ENCODE data around the gene JHY. TPM values are rescaled to one million over a fixed set of nuclear protein-coding genes. Genes with fewer than 3 reads are reported as not detected.

JHY gene
- total RNA-seq, 4 donors from 2014 or later: 9.6 to 14.9 (median 10.6) TPM

DNA sequence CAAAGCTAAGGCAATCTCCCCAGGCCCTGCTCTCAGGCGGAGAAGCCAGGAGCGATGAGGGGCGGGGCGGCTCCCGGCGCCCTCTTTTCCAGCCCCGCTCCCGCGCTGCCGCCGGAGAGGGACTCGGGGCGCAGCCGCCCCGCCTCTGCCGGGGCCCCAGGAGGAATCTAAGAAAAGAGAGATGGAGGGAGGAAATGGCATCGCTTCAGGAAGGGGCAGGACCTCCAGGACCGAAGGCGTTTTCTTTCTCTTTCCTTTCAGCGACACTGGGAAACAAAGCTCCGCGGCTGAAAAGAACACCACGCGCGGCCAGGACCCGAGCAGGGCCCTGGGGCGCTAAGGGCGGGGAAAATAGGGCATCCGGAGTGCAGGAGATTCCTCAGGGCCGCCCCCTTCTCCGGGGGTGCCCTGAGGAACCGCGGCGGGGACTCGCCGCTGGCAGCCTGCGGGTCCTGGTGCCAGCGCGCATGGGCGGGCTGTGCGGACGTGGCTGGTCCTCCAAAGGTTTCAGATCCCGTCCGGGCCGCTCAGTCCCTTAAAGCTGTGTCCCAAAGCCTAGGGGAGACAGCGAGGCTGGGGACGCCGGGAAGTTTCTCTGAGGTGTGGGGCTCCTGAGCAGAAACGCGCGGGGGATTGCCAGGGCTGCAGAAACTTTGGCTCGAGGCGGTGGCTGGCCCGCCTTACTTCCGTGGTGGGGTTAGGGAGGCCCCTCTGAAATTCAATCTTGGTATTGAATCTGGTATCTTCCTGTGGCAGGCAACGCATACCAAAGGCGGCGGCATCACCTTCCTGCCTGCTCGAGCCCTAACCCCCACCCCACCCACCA lies 101.8 kb downstream of the JHY start:
- peak overlapping the region; percentile 54 to 73 (median 62) for H3K4me3 ChIP-seq
- H3K27me3 ChIP-seq: peaks cover 4 to 84% (median 64%) of the 10 kb centered on the region in 4 donors
- intact Hi-C loops (cut with DNase I): no loop called here
- H3K36me3 ChIP-seq: no peaks in the 10 kb centered on the region
- TF ChIP-seq POLR2A (IDR thresholded peaks at IDR 0.05; ENCODE audit: low read depth) (no peak), EP300 (IDR thresholded peaks at IDR 0.05) (no peak), POLR2AphosphoS5 (IDR thresholded peaks at IDR 0.05) (no peak)
- TF ChIP-seq, protein P1, sequence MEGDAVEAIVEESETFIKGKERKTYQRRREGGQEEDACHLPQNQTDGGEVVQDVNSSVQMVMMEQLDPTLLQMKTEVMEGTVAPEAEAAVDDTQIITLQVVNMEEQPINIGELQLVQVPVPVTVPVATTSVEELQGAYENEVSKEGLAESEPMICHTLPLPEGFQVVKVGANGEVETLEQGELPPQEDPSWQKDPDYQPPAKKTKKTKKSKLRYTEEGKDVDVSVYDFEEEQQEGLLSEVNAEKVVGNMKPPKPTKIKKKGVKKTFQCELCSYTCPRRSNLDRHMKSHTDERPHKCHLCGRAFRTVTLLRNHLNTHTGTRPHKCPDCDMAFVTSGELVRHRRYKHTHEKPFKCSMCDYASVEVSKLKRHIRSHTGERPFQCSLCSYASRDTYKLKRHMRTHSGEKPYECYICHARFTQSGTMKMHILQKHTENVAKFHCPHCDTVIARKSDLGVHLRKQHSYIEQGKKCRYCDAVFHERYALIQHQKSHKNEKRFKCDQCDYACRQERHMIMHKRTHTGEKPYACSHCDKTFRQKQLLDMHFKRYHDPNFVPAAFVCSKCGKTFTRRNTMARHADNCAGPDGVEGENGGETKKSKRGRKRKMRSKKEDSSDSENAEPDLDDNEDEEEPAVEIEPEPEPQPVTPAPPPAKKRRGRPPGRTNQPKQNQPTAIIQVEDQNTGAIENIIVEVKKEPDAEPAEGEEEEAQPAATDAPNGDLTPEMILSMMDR (IDR thresholded peaks at IDR 0.05): no peak
- H3K9me3 ChIP-seq: no peaks in the 10 kb centered on the region
- no peak for DNase-seq (ENCODE audit: extremely low spot score)
- WGBS: 2% methylated on average over 33 of the region's 59 CpGs
- H3K4me1 ChIP-seq: peaks cover 15 to 33% (median 24%) of the 10 kb centered on the region in 4 donors
- no peak overlapping the region for H3K27ac ChIP-seq (replicated peaks in 1 of 4)

DNA sequence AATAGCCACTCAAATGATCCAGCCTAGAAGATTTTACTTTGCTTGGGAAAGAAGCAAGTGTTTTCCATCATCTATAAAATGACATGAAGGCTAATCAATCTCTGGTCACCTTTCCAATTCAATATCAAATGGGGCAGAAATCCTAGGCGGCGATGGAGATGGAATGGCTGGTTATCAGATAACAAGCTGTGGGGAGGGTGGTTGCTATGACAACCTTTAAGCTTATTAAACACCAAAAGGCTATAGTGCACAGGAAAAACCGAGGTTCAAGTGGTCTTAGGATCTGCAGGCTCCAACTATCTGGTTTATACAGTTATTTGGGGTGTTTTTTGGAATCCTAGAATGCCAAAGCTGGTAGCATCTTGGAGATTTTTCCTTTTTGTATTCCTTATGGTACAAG lies 113.0 kb downstream of the JHY start:
- Histone ChIP-seq H3K4me1 (no peaks in the 10 kb centered on the region), H3K4me3 (no peak overlapping the region), H3K9me3 (no peaks in the 10 kb centered on the region), H3K27ac (replicated peaks in 1 of 4) (no peak overlapping the region), H3K36me3 (no peaks in the 10 kb centered on the region), H3K27me3 (peaks cover 0 to 49% (median 0%) of the 10 kb centered on the region in 4 donors)
- TF ChIP-seq EP300 (IDR thresholded peaks at IDR 0.05): no peak
- TF ChIP-seq POLR2AphosphoS5 (IDR thresholded peaks at IDR 0.05): no peak
- no peak for TF ChIP-seq POLR2A (IDR thresholded peaks at IDR 0.05; ENCODE audit: low read depth)
- intact Hi-C loops (cut with DNase I): no loop called here
- 29% methylated on average over 3 of the region's 3 CpGs for WGBS
- DNase-seq (ENCODE audit: extremely low spot score): peak; percentile 26

DNA sequence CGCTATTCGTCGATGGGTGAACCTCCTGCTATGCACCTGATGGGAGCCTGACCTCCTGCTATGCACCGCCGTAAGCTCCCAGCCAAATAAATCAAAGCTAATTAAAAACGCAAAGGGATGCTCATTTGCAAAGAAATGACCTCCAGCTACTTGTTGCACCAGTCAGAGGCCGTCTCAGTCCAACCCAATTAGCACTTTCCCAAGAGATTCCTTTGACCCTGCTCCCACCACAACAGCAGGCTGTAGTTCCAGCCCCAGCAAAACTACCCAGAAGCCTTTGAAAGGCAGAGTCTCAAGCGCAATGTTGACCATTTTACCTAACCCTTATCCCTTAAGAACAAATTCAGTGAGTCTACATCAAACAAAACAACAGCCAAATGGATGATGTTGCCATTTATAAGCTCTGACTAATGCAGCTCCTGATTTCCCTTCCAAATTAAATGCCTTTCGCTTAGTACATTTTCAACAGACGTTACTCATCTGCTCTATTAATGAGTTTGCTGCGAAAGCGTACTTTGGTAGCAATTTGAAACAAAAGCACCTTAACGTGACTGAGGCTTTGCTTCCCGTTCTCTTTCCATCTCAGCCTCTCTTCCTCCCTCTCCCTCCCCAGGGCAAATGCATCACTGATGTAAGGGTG lies 116.3 kb downstream of the JHY start:
- no peak for DNase-seq (ENCODE audit: extremely low spot score)
- TF ChIP-seq, protein P1 (IDR thresholded peaks at IDR 0.05): no peak
- no peak for TF ChIP-seq EP300 (IDR thresholded peaks at IDR 0.05)
- no peak for TF ChIP-seq POLR2A (IDR thresholded peaks at IDR 0.05; ENCODE audit: low read depth)
- TF ChIP-seq POLR2AphosphoS5 (IDR thresholded peaks at IDR 0.05): no peak
- Histone ChIP-seq H3K27me3 (peaks cover 0 to 34% (median 0%) of the 10 kb centered on the region in 4 donors), H3K27ac (replicated peaks in 1 of 4) (no peak overlapping the region), H3K4me3 (no peak overlapping the region), H3K36me3 (no peaks in the 10 kb centered on the region), H3K9me3 (no peaks in the 10 kb centered on the region), H3K4me1 (no peaks in the 10 kb centered on the region)
- 48% methylated on average over 14 of the region's 14 CpGs for WGBS
- intact Hi-C loops (cut with DNase I): no loop called here

DNA sequence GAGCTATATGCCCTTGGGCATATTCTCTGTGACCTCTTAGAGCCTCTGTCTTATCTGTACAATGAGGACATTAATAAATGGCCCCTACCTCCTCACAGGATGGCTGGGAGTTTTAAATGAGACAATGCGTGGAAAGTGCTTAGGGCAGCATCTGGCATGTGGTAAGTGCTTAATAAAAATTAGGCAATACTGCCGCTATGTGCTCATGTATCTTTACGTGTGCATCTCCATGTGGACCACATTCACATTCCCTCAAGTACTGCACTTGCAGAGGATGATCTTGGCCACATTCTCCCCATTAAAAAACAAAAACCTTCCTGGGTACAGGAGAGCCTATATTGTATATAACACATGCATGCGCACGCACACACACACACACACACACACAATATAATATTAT lies 118.2 kb downstream of the JHY start:
- no peaks in the 10 kb centered on the region for H3K9me3 ChIP-seq
- intact Hi-C loops (cut with DNase I): no loop called here
- no peak overlapping the region for H3K4me3 ChIP-seq
- no peak for DNase-seq (ENCODE audit: extremely low spot score)
- WGBS: 65% methylated on average over 5 of the region's 5 CpGs
- peaks cover 0 to 21% (median 0%) of the 10 kb centered on the region in 4 donors for H3K27me3 ChIP-seq
- H3K36me3 ChIP-seq: no peaks in the 10 kb centered on the region
- TF ChIP-seq POLR2AphosphoS5 (IDR thresholded peaks at IDR 0.05) (no peak), POLR2A (IDR thresholded peaks at IDR 0.05; ENCODE audit: low read depth) (no peak), EP300 (IDR thresholded peaks at IDR 0.05) (no peak)
- TF ChIP-seq, protein P1 (IDR thresholded peaks at IDR 0.05): no peak
- H3K4me1 ChIP-seq: no peaks in the 10 kb centered on the region
- H3K27ac ChIP-seq (replicated peaks in 1 of 4): no peak overlapping the region

DNA sequence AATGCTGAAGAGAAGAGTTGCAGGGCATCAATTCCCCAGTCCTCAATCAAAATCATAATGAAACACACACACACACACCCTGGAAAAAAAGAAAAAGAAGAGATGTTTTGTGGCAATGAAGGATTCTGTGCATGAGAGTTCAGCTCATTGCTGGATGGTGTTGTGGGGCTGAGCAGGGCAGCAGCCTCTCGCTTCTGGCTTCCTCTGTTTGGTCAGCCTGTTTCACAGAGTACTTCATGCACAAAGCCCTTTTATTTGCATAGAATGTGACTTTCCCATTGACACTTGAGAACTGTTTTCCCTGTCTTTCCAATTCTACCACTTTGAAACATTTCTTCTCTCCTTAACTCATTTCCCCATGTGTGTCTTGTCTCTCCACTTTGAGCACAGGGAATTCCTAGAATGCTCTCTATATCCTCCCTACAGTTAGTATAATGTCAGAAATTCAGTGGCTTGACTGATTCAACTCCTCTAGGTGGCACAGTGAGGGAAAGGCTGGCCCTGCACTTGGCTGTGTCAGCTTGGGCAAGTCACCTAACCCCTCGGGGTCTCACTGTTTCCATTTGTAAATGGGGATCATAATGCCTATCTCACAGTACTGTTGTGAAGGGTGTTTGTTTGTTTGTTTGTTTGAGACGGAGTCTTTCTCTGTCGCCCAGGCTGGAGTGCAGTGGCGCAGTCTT lies 124.4 kb downstream of the JHY start:
- no peaks in the 10 kb centered on the region for H3K9me3 ChIP-seq
- DNase-seq (ENCODE audit: extremely low spot score): no peak
- no peaks in the 10 kb centered on the region for H3K36me3 ChIP-seq
- intact Hi-C loops (cut with DNase I): no loop called here
- no peaks in the 10 kb centered on the region for H3K27me3 ChIP-seq
- 73% methylated on average over 5 of the region's 5 CpGs for WGBS
- H3K4me3 ChIP-seq: no peak overlapping the region
- no peaks in the 10 kb centered on the region for H3K4me1 ChIP-seq
- no peak for TF ChIP-seq POLR2A (IDR thresholded peaks at IDR 0.05; ENCODE audit: low read depth)
- TF ChIP-seq, protein P1 (IDR thresholded peaks at IDR 0.05): no peak
- TF ChIP-seq POLR2AphosphoS5 (IDR thresholded peaks at IDR 0.05): no peak
- TF ChIP-seq EP300 (IDR thresholded peaks at IDR 0.05): no peak
- H3K27ac ChIP-seq (replicated peaks in 1 of 4): no peak overlapping the region

All from esophagus muscularis mucosa (tissue), 4 donors.